Osteocyte (in vitro differentiated cells): Measurements from ENCODE around the gene CLIP1. TPM values are rescaled to one million over a fixed set of nuclear protein-coding genes. Genes with fewer than 3 reads are reported as not detected.
A peak's percentile ranks its signal among the peaks of the same experiment; 100 is the strongest.

Experiments used
- DNase-seq: peaks from one replicate; pipeline ENCODE4 v3.0.0; 2021; ENCODE audit warnings: mixed read lengths; ENCODE audit not compliant: unreplicated experiment; ENCODE audit errors: extremely low spot score
- H3K27ac Mint-ChIP-seq: one replicate; pipeline ENCODE4 v1.8.0; 2021; ENCODE audit warnings: mild to moderate bottlenecking, mixed read lengths; ENCODE audit not compliant: unreplicated experiment
- H3K27me3 Mint-ChIP-seq: one replicate; pipeline ENCODE4 v1.8.0; 2021; ENCODE audit warnings: mixed read lengths; ENCODE audit not compliant: unreplicated experiment
- H3K36me3 Mint-ChIP-seq: one replicate; pipeline ENCODE4 v1.8.0; 2021; ENCODE audit warnings: mixed read lengths; ENCODE audit not compliant: unreplicated experiment
- H3K4me1 Mint-ChIP-seq: one replicate; pipeline ENCODE4 v1.8.0; 2021; ENCODE audit warnings: mixed read lengths; ENCODE audit not compliant: unreplicated experiment
- H3K4me3 Mint-ChIP-seq: one replicate; pipeline ENCODE4 v1.8.0; 2021; ENCODE audit warnings: mild to moderate bottlenecking, moderate library complexity, mixed read lengths; ENCODE audit not compliant: unreplicated experiment
- H3K9me3 Mint-ChIP-seq: one replicate; pipeline ENCODE4 v1.8.0; 2021; ENCODE audit warnings: mixed read lengths; ENCODE audit not compliant: unreplicated experiment
- total RNA-seq: library from RNA; stranded (reverse); gene quantifications from 2 replicates; pipeline ENCODE4 v1.2.1, GENCODE V29; 2021
- TF ChIP-seq, protein P1 (sequence below): fragments of 200-600 bp; sonication (generic); IDR thresholded peaks from 2 replicates; pipeline ENCODE4 v1.5.0; 2021; ENCODE audit warnings: antibody characterized with exemption, mild to moderate bottlenecking, moderate library complexity

The CLIP1 gene
- total RNA-seq, 1 donor from 2014 or later = 100.0 TPM

DNA sequence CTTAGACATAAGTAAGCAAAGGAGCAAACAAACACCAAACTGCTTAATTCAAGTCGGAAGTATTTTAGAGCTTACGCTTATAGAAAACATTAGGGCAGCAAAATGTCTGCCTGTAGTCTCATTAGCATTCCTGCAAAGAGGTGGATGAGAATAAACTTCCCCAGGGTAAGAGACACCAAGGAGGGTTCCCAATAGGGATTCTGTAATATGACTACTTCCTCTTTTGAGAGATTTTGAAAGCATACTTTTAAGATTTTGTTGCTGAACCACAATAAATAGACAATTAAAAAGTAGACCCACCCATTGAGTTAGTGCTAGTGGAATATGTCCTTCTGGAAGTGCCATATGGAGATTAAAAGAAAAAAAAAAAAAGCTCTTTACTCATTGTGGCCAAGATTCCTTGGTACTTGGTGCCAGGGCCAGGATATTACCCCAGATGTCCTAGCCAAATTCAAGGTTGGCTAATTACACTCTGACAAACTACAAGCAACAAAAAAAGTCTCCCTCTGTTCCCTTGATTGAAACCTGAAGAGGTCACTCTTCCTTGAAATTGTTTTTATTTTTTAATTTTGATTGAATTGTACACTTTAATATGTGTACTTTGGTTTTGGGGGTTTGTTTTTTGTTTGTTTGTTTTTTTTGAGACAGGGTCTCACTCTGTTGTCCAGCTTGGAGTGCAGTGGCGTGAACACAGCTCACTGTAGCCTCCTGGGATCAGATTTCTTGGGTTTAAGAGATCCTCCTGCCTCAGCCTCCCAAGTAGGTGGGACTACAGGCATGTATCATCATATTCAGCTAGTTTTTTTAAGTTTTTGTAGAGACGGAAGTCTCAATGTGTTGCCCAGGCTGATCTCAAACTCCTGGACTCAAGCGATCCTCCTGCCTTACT, 8.7 kb downstream of the CLIP1 start:
- peaks cover 39% of the 10 kb centered on the region for H3K4me1 Mint-ChIP-seq
- peak overlapping the region; percentile 14 for H3K4me3 Mint-ChIP-seq
- peak overlapping the region; percentile 84 for H3K27ac Mint-ChIP-seq

DNA sequence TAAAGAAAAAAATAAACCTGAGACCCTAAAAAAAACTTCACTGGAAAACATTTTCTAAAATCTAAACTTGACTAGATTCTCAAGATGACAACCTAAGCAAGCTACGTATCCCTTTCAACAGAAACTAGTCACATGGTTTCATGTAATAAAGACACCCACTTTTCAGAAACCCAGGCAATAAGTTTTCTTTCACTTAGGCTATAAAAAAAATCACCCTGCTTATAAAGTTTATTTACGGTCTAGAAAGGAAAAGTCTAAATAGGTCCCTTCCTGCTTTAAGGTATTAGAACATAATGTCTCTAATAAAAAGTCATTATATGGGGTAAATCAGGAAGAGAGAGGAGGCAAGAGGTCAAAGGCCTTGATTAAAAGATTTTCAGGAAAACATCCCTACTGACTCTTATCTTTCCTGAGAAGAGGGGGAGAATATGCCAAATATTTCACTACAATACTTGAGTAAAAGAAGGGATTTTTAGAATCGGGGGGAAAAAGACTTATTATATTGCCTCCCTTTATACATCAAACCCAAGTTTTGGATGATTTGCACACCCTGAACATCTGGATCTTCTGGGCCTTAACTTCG, 9.5 kb downstream of the CLIP1 start:
- Mint-ChIP-seq H3K4me3 (peak overlapping the region; percentile 14), H3K27ac (peak overlapping the region; percentile 84), H3K4me1 (peaks cover 32% of the 10 kb centered on the region), H3K36me3 (no peaks in the 10 kb centered on the region), H3K9me3 (no peaks in the 10 kb centered on the region), H3K27me3 (no peaks in the 10 kb centered on the region)
- no peak for DNase-seq
- TF ChIP-seq, protein P1, sequence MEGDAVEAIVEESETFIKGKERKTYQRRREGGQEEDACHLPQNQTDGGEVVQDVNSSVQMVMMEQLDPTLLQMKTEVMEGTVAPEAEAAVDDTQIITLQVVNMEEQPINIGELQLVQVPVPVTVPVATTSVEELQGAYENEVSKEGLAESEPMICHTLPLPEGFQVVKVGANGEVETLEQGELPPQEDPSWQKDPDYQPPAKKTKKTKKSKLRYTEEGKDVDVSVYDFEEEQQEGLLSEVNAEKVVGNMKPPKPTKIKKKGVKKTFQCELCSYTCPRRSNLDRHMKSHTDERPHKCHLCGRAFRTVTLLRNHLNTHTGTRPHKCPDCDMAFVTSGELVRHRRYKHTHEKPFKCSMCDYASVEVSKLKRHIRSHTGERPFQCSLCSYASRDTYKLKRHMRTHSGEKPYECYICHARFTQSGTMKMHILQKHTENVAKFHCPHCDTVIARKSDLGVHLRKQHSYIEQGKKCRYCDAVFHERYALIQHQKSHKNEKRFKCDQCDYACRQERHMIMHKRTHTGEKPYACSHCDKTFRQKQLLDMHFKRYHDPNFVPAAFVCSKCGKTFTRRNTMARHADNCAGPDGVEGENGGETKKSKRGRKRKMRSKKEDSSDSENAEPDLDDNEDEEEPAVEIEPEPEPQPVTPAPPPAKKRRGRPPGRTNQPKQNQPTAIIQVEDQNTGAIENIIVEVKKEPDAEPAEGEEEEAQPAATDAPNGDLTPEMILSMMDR = no peak

More for the DNA sequence above, 8.7 kb downstream of the CLIP1 start:
- H3K9me3 Mint-ChIP-seq = no peaks in the 10 kb centered on the region
- TF ChIP-seq, protein P1 = no peak
- no peaks in the 10 kb centered on the region for H3K36me3 Mint-ChIP-seq
- DNase-seq = no peak
- no peaks in the 10 kb centered on the region for H3K27me3 Mint-ChIP-seq

DNA sequence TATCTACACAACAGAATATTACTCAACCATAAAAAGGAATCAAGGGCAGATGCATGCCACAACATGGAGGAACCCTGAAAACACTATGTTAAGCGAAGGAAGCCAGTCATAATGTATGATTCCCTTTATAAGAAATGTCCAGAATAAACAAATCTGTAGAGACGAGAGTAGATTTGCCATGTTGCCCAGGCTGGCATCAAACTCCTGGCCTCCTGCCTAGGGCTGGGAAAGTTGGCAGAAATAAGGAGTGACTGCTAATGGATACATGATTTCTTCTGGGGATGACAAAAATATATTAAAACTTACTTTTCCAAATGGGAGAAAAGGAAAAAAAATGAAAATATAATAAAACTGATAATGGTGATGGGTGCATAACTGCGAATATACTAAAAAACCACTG, 10.9 kb downstream of the CLIP1 start:
- no peak overlapping the region for H3K4me3 Mint-ChIP-seq
- no peaks in the 10 kb centered on the region for H3K9me3 Mint-ChIP-seq
- TF ChIP-seq, protein P1 = no peak
- no peak for DNase-seq
- peak overlapping the region; percentile 65 for H3K27ac Mint-ChIP-seq
- peaks cover 37% of the 10 kb centered on the region for H3K4me1 Mint-ChIP-seq
- no peaks in the 10 kb centered on the region for H3K27me3 Mint-ChIP-seq
- peaks cover 3% of the 10 kb centered on the region for H3K36me3 Mint-ChIP-seq

DNA sequence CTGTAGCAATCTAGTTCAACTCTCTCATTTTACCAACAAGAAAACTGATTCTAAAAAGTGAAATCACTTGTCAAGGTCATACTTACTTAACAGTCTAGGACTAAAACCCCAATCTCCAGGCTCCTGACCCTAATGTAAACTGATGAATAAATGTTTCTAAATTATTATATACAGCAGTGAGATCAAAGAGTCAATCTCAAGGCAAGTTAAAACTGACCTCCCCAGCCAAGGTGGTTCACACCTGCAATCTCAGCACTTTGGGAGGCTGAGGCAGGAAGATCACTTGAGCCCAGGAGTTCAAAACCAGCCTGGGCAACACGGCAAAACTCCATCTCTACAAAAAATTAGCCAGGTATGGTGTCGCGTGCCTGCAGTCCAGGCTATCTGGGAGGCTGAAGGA, 15.3 kb downstream of the CLIP1 start:
- Mint-ChIP-seq H3K9me3 (no peaks in the 10 kb centered on the region), H3K4me3 (no peak overlapping the region)

More for the DNA sequence above, 15.3 kb downstream of the CLIP1 start:
- H3K27me3 Mint-ChIP-seq = no peaks in the 10 kb centered on the region
- H3K36me3 Mint-ChIP-seq = peaks cover 14% of the 10 kb centered on the region
- H3K27ac Mint-ChIP-seq = peak overlapping the region; percentile 94
- H3K4me1 Mint-ChIP-seq = peaks cover 45% of the 10 kb centered on the region
- TF ChIP-seq, protein P1 = no peak
- DNase-seq = no peak
